Kidney epithelial cell (primary cell): Measurements from ENCODE around the gene IARS1. TPM values are rescaled to one million over a fixed set of nuclear protein-coding genes. Genes with fewer than 3 reads are reported as not detected.

ENCODE experiments used
- DNase-seq: peaks from one replicate; pipeline ENCODE4 v3.0.0-alpha.2; 2010; ENCODE audit warnings: low read depth
- H3K27me3 ChIP-seq: 2 replicates; pipeline ENCODE4 v1.6.0; 2011; ENCODE audit warnings: low read length; ENCODE audit not compliant: control insufficient read depth, insufficient read depth
- H3K36me3 ChIP-seq: 2 replicates; pipeline ENCODE4 v1.5.1; 2011; ENCODE audit warnings: low read length; ENCODE audit not compliant: control insufficient read depth, insufficient read depth
- H3K4me3 ChIP-seq: 2 replicates; pipeline ENCODE4 v1.5.1; 2011; ENCODE audit warnings: low read depth, mild to moderate bottlenecking, control low read depth, low read length
- CTCF ChIP-seq: IDR thresholded peaks from 2 replicates; pipeline ENCODE4 v1.5.1; 2011; ENCODE audit warnings: mild to moderate bottlenecking, moderate library complexity, low read length, control low read depth, inconsistent platforms; ENCODE audit not compliant: insufficient read depth, poor library complexity, severe bottlenecking
- total RNA-seq: library from RNA; depleted of rRNA; stranded (reverse); fragments of >200 nt; gene quantifications from 2 replicates; pipeline ENCODE4 v1.2.3, GENCODE V29; 2015

The IARS1 gene
- total RNA-seq, 1 donor from 2014 or later: 296 TPM

- peak overlapping the region; percentile 82 for H3K4me3 ChIP-seq
- no peaks in the 10 kb centered on the region for H3K27me3 ChIP-seq
- H3K36me3 ChIP-seq: no peaks in the 10 kb centered on the region
- no peak for DNase-seq
- TF ChIP-seq CTCF: no peak
Observed at GRCh38 chr9:92294297-92294676, 790 bp upstream of the IARS1 start.

DNA sequence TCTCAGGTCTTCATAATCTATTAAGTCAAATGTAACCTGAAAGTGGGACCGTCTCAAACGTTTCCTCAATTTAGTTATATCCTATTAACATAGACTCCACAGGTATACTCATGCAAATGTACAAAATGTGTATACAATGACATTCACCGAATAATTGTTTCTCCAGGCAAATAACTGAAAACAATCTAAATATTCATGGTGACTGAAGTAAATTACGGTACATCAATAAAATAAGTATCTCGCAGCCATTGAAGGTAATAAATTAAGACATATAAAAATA lies 482 bp downstream of the IARS1 start:
- H3K4me3 ChIP-seq: peak overlapping the region; percentile 82
- H3K27me3 ChIP-seq: no peaks in the 10 kb centered on the region
- DNase-seq: no peak
- no peaks in the 10 kb centered on the region for H3K36me3 ChIP-seq
- no peak for TF ChIP-seq CTCF

DNA sequence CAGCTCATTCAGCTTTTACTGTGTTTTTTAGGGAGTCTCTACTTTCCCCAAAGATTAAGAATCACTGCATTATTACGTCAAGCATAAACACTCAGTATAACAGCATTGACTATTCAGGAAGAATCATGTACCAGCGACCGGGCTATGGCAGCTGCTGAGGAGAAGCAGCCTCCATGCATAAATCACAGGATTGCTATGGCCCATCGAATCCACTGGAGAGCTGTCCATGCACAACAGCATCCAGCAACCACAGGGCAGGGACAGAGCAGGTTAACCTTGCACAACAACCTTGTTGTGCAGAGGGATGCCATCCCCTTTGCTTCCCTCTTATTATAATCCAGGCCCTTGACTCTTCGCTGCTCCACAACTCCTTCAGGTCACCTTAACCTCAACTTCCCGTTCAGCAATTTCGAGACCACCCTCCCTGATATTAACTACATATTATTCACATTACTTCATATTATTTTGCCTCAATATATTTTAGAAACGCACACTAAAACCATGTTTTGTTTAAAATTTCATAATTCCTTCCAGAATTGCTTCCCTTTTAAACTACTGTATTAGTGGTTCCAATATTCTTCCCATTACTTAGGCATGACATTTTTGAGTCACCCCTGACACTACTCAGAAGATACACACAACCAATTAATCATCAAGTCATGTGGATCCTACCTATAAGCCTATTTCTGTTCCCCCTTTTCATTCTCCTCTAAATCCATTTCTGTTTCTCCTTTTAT lies 991 bp downstream of the IARS1 start:
- no peak for TF ChIP-seq CTCF
- DNase-seq: no peak
- H3K36me3 ChIP-seq: no peaks in the 10 kb centered on the region
- H3K27me3 ChIP-seq: no peaks in the 10 kb centered on the region
- peak overlapping the region; percentile 82 for H3K4me3 ChIP-seq

GRCh38 chr9:92291577-92291976 lies 1.9 kb downstream of the IARS1 start:
- no peak overlapping the region for H3K4me3 ChIP-seq
- no peak for DNase-seq
- no peaks in the 10 kb centered on the region for H3K27me3 ChIP-seq
- TF ChIP-seq CTCF: no peak
- H3K36me3 ChIP-seq: no peaks in the 10 kb centered on the region

- H3K4me3 ChIP-seq: no peak overlapping the region
- no peaks in the 10 kb centered on the region for H3K36me3 ChIP-seq
- no peak for DNase-seq
- no peak for TF ChIP-seq CTCF
- H3K27me3 ChIP-seq: no peaks in the 10 kb centered on the region
Observed at GRCh38 chr9:92290785-92291429, 2.6 kb downstream of the IARS1 start.
